ENCODE results near the gene SND1.
"Not testable (repeated sequence)": the region's sequence is repeated elsewhere in the genome, so short reads cannot be mapped to it uniquely, and the experiment has no call there.

SND1 gene

GRCh38 chr7:127946847-127947246 lies 294.9 kb downstream of the SND1 start:
- no peak for DNase-seq

DNA sequence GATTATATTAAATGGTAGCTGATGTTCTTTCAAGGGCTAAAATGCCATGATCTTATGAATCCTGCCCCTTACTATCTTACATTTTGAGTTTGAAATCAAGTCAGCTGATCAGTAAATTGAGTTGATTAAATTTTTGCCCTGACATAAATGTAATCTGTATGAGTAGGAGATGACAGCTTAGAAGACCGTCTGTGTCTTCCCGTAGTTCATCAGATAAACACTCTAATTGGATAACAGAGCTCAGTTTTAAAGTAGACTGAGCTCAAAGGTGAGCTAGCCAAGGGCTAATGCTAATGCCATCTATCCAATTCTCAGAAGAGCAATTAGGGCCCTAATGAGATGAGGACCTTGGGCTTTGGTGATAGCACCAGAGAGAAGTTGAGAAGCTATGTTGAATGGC lies 296.3 kb downstream of the SND1 start:
- DNase-seq, result no peak

DNA sequence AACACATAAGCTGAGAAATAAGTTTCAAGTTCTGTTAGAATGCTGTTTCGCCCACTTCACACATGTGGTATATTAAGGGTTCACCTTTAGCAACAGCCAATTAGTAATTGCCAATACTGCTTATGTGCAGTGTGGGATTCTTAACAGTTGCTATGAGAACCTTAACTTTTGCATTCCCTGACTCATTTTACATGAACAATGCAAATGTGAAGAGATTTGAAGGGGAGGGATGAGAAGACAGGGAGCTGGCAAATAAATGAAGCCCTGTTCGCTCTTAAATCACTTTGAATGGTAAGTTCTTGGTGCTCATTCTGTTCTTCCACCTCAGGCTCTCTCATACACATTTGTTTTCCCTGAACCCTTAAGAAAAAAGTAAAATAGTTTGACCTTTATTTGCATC lies 296.9 kb downstream of the SND1 start:
- no peak for DNase-seq

- DNase-seq, result no peak
Measured at GRCh38 chr7:127949769-127950222, 297.8 kb downstream of the SND1 start.

GRCh38 chr7:127950233-127950935 lies 298.4 kb downstream of the SND1 start:
- no peak for DNase-seq

DNA sequence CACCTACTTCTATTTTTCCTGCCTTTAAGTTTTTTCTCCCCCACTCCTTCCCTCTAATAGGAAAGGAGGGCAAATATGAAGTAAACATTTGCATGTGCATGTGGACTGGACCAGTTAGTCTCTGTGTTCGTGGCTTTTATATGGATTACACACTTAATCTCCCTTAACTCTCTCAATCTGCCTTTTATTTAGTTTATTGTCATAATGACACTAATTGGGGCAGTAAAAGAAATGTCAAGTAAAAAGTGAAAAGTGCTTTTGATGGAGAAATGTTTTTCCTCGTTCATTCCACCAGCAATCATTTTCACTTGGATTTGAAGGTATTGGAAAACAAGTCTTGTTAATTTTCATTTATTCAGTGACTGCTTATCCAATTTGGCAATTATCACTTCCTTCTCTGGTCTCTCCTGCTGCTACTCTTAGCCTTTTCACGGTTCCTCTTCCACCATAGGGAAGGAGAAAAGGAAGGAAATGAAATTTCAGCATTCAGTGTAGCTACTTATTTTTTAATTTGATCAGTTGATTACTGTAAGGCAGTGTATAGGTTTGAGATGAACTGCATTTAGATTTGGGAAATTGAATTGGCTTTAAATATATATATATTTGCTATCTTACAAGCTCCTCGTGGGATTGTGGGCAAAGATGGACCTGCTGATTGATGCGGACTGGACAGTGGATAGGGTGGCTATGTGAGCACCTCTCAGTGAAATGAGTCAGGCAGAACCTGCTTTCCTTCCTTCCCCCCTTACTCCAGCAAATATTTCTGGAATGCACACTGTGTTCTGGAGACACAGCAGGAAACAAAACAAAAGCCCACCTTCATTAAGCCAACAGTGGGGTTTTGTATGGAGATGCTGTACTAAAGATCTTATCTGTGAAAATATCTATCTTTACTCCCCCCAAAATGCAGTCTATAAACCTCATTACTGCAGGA lies 301.7 kb downstream of the SND1 start:
- DNase-seq, result no peak

- DNase-seq, result no peak
Measured at GRCh38 chr7:127954357-127954748, 302.4 kb downstream of the SND1 start.

GRCh38 chr7:127955051-127955531 lies 303.1 kb downstream of the SND1 start:
- no peak for DNase-seq

DNA sequence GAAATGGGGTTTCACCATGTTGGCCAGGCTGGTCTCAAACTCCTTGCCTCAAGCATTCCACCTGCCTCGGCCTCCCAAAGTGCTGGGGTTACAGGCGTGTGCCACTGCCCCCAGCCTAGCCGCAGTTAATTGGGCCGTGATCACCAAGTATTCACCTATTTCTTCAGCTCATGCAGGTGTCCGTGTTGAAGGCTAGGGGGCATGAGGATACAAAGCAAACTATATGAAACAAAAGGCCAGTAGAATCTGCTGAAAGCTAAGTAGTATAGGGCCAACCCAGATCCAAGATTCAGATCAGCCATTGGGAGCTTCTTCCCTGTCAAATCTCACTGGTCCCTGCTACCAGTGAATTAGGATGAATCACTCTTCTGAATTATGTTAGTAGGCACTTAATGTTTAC lies 305.9 kb downstream of the SND1 start:
- DNase-seq, result no peak

- DNase-seq, result no peak
Measured at GRCh38 chr7:127959770-127960169, 307.8 kb downstream of the SND1 start.

- DNase-seq, result peak; percentile 17 to 20
Measured at GRCh38 chr7:127961786-127962453, 309.9 kb downstream of the SND1 start.

- DNase-seq, result no peak
Measured at GRCh38 chr7:127962589-127963361, 310.8 kb downstream of the SND1 start.

DNA sequence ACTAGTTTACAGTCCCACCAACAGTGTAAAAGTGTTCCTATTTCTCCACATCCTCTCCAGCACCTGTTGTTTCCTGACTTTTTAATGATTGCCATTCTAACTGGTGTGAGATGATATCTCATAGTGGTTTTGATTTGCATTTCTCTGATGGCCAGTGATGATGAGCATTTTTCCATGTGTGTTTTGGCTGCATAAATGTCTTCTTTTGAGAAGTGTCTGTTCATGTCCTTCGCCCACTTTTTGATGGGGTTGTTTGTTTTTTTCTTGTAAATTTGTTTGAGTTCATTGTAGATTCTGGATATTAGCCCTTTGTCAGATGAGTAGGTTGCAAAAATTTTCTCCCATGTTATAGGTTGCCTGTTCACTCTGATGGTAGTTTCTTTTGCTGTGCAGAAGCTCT lies 311.9 kb downstream of the SND1 start:
- not testable (repeated sequence) for DNase-seq

- no peak for DNase-seq
Measured at GRCh38 chr7:127967281-127967680, 315.3 kb downstream of the SND1 start.

GRCh38 chr7:127968547-127968946 lies 316.6 kb downstream of the SND1 start:
- DNase-seq, result no peak

- DNase-seq, result no peak
Measured at GRCh38 chr7:127973832-127974231, 321.8 kb downstream of the SND1 start.

DNA sequence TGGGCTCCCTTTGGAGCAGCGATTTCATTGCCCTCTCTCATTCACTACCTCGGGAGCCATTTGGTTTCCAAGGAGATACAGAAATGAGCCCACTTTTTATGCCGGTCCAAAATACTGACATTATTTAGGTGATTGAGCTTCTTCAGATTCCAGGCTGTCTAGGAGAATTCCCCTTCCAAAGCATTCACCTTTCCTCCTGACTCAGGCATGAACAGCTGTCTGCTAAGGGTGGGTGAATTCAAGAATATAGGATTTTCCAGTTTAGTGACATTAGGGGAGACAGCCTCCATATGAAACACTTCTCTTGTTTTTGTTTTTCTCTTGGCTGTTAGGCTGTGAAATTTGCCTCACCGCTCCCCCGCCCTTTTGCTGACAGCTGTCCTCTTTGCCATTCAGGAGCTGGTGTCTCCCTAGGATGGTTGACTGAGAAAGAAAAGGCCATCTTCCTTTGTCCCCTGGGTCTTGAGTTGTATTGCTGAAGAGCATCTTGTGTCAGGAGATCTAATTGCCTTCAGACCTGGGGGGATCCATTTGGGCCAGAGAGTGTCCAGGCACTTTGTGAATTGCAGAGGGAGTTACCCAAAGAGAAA lies 322.5 kb downstream of the SND1 start:
- DNase-seq, result no peak

- no peak for DNase-seq
Measured at GRCh38 chr7:127976056-127976737, 324.2 kb downstream of the SND1 start.

- no peak for DNase-seq
Measured at GRCh38 chr7:127976738-127977120, 324.7 kb downstream of the SND1 start.

DNA sequence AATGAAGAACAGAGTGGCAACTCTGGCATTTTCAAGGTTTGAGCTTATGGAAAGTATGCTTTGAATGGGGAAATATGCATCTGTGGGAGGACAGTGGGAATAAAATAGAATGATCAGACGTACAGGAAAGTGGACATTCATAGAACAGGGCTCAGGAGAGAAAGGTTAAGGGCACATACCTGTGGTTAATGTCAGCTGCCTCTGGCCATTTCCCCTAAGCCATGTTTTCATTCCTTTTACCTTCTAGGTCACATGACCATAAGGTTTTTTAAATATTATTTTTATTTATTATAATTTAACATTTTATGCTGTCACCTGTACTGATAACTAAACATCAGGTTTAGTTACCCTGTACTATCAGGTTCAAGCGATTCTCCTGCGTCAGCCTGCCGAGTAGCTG lies 326.4 kb downstream of the SND1 start:
- DNase-seq, result no peak

- no peak for DNase-seq
Measured at GRCh38 chr7:127979113-127979727, 327.2 kb downstream of the SND1 start.
